NCI-H82 treated with DMSO at 0.1 percent for 48 hours (cell line): ENCODE measurements around the gene KCNJ14.

Source experiments
- DNase-seq: peaks from one replicate; lab custom pipeline; 2025; ENCODE audit not compliant: unreplicated experiment; lab: John Stamatoyannopoulos, UW

Gene KCNJ14

DNA sequence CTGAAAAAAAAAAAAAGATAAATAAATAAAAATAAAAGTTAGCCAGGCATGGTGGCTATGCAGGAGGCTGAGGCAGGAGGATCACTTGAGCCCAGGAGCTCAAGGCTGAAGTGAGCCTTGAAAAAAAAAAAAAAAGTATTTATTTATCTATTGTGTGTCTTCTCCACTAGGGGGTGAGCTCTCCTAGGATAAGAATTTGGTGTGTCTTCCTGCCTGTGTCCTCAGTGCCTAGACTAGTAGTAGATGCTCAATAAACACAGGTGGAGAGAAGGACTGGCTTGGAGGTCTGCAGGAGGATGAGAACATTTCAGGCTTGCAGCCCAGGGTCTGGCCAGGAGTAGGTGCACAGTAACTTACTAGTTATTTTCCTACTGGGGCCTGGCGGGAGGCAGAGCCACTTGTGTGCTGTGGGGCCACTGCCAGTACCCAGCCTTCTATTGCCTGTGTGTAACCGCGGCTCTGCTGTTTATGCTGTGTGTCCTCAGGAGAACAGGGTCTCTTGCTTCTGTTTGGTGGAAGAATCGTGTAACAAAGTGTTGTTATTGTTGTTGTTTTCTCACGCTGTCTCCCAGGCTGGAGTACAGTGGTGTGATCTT lies 50.9 kb downstream of the KCNJ14 start:
- peak; percentile 24 for DNase-seq

DNA sequence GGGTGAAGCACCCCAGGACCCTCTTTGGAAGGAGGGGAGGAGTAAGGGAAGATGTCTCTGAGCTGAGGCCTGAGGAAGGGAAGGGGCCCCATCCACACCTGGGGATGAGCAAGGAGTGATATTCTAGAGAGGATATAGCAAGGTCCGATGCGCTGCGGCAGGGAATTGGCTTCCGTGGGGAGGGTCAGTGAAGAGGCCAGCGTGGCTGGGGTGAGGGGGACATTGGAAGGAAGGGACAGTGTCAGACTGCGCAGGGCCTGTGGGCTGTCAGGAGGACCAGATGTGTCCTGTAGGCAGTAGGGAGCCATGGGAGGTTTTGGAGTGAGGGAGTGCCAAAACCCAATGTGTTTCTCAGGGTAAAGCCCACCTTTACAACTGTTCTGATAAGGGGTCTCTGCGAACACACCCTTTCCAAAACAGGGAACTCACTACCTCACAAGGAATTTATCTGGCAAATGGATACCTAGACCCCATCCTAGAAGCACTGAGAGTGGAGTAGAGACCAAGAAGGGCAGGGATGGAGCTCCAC lies 52.6 kb downstream of the KCNJ14 start:
- DNase-seq: no peak

DNA sequence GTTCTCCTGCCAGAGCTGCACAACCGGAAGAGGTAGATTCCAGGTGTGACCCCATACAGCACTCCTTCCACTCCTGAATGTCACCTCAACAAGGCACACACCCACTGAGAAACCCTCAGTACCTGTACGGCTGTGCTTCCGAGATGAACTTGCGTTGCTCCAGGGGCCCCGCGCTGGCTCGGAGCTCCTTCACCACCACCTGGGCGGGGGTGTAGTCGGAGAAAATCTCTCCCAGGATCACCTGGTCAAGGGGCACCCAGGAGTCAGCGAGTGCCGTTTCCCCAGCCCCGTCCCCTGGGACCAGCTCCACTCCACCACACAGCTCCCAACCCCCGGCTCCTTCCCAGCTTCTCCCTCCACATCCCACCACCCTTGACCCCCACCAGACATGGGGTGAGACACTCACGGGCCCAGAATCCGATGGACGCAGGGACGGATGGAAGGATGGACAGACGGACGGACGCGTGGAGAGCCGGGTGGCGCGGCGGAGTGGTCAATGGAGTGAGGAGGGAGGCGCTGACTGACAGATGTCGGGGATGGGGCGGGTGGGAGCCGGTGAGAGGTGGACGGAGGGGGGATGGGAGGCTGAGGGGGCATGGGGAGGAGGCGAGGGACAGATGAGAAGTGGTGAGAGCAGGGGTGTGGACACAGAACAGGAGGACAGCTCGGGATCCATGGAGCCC lies 53.5 kb downstream of the KCNJ14 start:
- DNase-seq: no peak

DNA sequence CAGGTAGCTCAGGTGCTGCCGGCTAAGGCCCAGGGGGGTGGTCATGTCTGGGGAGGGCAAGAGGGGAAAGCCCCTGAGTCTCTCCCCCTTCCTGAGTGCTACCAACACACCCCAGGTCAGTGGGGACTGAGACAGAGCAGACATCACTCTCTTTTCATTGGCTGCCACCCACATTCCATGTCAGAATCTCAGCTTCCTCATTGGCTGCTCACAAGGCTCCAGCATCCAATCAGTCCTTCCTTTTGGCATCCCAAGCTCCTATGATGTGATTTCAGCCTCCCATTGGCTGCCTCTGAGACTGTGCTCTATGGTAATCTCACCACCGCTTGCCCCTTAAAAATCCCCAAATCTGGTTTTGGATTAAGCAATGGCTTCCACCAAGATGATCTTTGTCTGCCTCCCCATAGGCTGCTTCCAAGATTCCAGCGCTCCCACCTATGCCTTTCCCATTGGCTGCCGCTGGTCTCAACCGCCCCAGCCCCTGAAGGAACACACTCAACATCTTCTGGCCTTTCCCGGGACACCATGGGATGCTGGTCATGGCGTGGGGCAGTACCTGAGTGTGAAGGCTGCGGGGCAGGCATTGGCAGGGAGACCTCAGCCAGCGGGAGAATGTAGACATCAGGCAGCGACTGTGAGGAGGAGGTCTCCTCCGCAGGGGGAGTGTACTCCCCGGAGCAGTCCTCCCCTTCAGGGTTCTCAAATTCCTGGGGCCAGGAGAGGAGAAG lies 54.3 kb downstream of the KCNJ14 start:
- DNase-seq: peak; percentile 23

DNA sequence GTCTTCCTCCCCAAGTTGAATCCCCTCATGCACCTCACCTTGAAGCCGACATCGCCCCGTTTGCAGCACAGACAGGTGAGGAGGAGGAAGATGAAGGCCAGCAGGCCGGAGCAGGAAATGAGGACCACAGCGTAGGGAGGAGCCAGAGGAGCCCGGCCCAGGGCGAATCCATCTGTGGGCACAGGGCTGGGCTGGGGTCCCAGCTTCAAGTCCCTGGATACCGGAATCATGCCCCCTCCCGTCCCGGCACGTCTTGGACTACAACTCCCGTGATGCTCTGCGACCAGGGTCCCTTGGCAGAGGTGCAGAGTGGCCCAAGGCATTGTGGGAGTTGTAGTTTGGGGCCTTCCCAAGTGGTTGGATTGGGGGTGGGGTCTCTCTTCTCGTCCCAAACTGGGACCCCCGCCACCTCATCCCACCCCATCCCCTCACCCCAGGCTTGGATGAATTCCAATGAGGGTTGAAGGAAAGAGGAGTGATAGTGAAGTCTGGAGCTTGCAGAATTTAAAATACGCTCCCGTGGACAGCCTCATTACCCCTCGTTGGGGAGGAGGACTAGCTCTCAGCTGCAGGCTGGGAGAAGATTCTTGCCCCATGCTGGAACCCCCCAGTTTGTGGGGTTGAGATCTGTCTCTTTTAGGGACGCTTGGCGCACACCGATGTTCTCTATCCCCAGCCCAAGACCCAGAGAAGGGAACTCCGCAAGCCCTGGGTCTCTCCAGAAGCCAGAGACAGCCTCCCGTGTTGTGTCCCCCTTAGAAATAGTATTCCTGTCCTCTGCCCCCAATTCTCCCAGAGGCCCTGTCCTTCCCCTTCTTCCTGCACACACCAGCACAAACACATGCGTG lies 55.3 kb downstream of the KCNJ14 start:
- DNase-seq: peak; percentile 41

DNA sequence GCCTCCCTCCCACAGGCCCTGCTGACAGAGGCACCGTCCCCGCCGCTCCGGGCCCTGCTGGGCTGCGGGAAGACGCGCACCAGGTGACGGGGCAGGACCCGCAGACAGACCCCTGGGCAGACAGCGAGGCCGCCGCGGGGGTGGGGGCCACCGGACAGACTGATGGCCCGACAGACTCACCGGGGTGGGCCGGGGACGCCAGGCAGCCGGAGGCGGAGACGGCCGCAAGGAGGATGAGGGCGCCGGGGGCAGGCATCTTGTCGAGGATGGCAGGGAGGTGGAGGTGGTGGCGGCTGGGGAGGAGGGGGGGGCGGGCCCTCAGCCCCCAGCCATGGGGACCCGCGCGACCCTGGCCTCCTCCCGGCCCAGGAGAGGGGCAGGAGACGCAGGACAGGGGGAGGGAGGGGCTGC lies 56.0 kb downstream of the KCNJ14 start:
- no peak for DNase-seq

DNA sequence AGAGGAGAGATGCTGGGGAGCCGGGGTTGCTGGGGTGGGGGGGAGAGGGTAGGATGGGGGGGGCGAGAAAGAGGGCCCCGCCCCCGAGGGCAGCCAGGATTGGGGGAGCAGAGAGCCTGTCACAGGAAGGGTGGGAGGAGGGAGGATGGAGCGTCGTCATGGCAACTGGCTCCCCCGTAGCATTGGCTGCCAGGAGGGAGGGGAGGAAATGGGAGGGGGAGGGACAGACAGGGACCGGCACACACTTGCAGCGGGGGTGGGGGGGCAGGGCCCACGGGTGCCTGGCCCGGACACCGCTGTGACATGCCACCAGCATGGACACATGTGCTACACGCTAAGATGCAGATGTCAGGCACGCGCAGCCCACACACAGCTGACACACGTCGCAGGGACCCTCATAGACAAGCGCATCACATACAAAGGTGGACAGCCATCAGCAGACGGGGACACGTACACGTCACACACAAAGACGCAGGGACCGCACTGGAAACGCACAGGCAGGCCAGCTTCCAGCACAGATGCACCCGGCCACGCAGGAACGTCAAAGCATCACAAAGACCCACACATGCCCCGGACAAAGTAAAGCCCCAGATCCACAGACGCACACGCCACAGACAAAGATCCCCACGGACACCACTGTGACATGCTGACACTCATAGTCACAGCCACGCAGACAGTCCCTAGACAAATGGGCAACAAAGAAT lies 56.6 kb downstream of the KCNJ14 start, which contains the start of gene LMTK3:
Gene LMTK3 (minus strand): TSS at position 36 of the 704 bp plus-strand sequence. CDS start 259 bp downstream, outside the sequence.
- no peak for DNase-seq

DNA sequence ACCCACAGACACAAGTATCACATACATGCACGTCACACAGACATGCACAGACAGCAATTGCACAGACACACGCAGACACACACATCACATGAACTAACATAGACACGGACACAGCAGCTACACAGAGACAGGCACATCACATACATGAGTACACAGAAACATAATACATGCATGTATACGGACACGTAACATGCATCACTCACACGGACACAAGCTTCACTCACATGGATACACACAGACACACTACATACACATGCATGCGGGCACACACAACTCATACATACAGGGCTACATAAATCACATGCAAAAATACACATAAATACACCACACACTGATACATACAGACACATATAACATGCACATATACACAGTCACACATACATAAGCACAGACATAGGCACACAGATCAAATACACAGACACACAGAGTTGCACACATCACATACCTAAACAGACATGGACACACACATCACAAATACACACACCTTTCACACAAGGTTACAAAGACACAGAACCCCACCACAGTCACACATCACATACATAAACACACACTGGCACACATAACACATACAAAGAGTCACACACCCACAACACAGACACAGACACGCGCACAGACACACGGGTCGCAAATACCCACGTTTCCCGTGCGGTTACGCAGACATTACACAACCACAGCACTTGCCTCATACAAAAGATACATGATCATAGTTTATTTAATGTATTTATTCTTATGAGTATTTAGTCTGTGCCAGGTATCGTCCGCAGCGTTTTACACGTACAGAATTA lies 57.3 kb downstream of the KCNJ14 start:
- DNase-seq: no peak

DNA sequence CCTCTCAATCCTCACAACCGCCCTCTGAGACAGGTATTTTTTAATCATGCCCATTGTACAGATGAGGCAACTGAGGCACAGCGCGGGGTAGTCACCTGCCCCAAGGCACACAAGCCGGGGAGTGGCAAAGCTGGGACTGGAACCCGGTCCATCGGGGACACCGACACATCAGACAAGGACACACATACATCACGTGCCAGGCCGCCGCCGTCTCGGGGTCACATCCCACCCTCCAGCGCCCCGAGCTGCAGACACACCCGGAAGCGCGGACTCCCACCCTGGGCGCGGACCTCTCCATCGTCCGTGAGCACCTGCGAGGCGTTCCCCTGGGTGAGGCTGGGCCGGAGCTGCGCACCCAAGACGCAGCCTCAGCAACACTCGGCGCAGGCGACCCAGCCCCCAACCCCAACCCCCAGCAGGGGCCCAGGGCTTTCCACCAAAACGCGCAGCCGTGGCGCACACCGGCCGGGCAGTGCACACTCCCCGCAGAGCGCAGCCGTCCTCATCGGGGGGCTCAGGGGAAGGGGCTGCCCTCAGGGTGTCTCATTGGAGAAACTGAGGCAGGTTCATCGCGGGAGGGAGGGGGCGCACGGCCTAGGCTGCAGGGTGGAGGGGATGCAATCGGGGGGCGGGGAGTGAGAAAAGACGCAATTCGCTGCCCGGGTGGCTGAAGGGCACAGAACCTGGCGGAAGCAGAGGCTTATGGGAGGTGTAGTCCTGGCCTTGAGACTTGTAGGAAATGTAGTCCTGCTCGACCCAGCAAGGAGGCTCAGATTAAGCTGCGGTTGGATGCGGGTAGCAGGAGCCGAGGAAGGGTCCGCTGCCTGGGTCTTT lies 58.1 kb downstream of the KCNJ14 start:
- DNase-seq: peak; percentile 69

DNA sequence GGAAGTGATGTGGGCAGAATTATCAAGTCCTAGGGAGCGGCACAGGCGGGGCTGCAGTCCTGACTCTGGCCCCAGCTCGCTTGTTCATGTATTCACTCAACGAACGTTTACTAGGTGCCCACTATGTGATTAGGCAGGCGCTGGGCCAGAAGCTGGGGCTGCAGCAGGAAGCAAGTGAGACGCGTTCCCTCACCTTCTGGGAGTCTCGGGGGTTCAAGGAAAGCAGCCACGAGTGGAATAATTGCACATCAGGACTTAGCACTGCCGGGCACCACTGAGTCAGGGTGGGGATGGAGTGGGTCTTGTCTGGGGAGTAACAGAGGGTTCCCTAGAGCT lies 58.7 kb downstream of the KCNJ14 start:
- no peak for DNase-seq

DNA sequence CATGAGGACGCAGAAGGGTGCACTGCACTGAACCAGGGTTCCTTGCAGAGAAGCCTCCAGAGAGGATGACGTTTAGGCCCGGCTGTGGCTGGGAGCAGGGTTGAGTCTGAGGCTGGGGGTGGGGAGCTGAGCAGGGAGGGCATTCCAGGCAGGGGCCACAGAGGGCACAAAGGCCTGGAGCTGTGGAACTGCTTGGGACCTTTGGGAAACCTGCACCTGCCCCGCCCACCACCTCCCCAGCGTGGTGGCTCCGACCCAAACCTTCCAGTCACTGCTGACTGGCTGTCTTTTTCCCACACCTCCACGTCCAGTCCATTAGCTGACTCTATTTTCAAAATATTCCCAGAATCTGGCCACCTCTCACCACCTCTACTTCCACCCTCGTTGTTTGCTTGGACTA lies 61.2 kb downstream of the KCNJ14 start:
- DNase-seq: no peak
